OCI-LY3 (cell line): ENCODE results near the gene OR8G5.
"Not testable (repeated sequence)": the region's sequence is repeated elsewhere in the genome, so short reads cannot be mapped to it uniquely, and the experiment has no call there.

ENCODE experiments used
- H2AFZ ChIP-seq: fragments of 200-600, 300-600 bp; shearing (Covaris generic); 2 replicates; pipeline ENCODE4 v1.6.0; 2014; ENCODE audit warnings: antibody characterized with exemption, low read depth, low read length
- H3K27ac ChIP-seq: fragments of 200-600, 300-600 bp; sonication (generic); 2 replicates; pipeline ENCODE4 v1.5.1; 2014; ENCODE audit warnings: mild to moderate bottlenecking, low read length, moderate library complexity, mixed read lengths
- H3K27me3 ChIP-seq: fragments of 200-600, 300-600 bp; sonication (generic); 2 replicates; pipeline ENCODE4 v1.6.1; 2014; ENCODE audit warnings: low read depth, low read length, mixed read lengths
- H3K36me3 ChIP-seq: fragments of 200-600, 300-600 bp; sonication (generic); replicated peaks from 2 replicates; pipeline ENCODE3; 2014; ENCODE audit warnings: low read depth, low read length, mixed read lengths
- H3K4me1 ChIP-seq: fragments of 300-600, 200-600 bp; sonication (generic); 2 replicates; pipeline ENCODE4 v1.6.1; 2014; ENCODE audit warnings: low read length, mixed read lengths
- H3K4me2 ChIP-seq: fragments of 200-600, 300-600 bp; sonication (generic); 2 replicates; pipeline ENCODE4 v1.6.1; 2014; ENCODE audit warnings: low read length, mixed read lengths
- H3K4me3 ChIP-seq: fragments of 300-600, 200-600 bp; sonication (generic); 2 replicates; pipeline ENCODE4 v1.5.1; 2014; ENCODE audit warnings: antibody characterized with exemption, mild to moderate bottlenecking, low read length, moderate library complexity
- H3K79me2 ChIP-seq: fragments of 300-600, 200-600 bp; shearing (Covaris generic); 2 replicates; pipeline ENCODE4 v1.6.1; 2014; ENCODE audit warnings: mild to moderate bottlenecking, low read length, mixed read lengths
- H3K9ac ChIP-seq: fragments of 300-600, 200-600 bp; shearing (Covaris generic); 2 replicates; pipeline ENCODE4 v1.6.0; 2014; ENCODE audit warnings: mild to moderate bottlenecking, low read length, moderate library complexity
- H3K9me3 ChIP-seq: fragments of 200-600, 300-600 bp; shearing (Covaris generic); 2 replicates; pipeline ENCODE4 v1.6.1; 2014; ENCODE audit warnings: low read length, mixed read lengths; ENCODE audit not compliant: insufficient read depth
- H4K20me1 ChIP-seq: fragments of 200-600, 300-600 bp; sonication (generic); 2 replicates; pipeline ENCODE4 v1.6.1; 2016; ENCODE audit warnings: low read length, mixed read lengths; ENCODE audit not compliant: insufficient read depth
- CTCF ChIP-seq: fragments of 200-600, 300-600 bp; sonication (generic); IDR thresholded peaks from 2 replicates; pipeline ENCODE4 v1.5.1; 2014; ENCODE audit warnings: antibody characterized with exemption, low read length, low read depth
- EZH2phosphoT487 ChIP-seq: fragments of 200-600 bp; shearing (Covaris generic); IDR thresholded peaks from 2 replicates; pipeline ENCODE4 v1.6.1; 2018; ENCODE audit warnings: antibody characterized with exemption, mixed run types, low read depth

OR8G5 gene

GRCh38 chr11:124225471-124225870 is 30.7 kb upstream of the OR8G5 start:
- Histone ChIP-seq H3K79me2 (no peaks in the 10 kb centered on the region), H3K27me3 (0 out of 2 replicates have a peak, but pooled peaks cover 3% of the 10 kb centered on the region), H3K4me1 (peaks cover 6% of the 10 kb centered on the region), H3K4me2 (no peak overlapping the region), H3K9me3 (no peaks in the 10 kb centered on the region), H3K27ac (no peak overlapping the region), H3K36me3 (no peaks in the 10 kb centered on the region), H2AFZ (no peak overlapping the region), H4K20me1 (no peaks in the 10 kb centered on the region), H3K9ac (no peak overlapping the region), H3K4me3 (no peak overlapping the region)
- TF ChIP-seq EZH2phosphoT487 (no peak), CTCF (no peak)

- H3K4me1 ChIP-seq, result no peaks in the 10 kb centered on the region
- H4K20me1 ChIP-seq, result no peaks in the 10 kb centered on the region
- TF ChIP-seq EZH2phosphoT487 (no peak), CTCF (no peak)
- no peaks in the 10 kb centered on the region for H3K36me3 ChIP-seq
- H3K27ac ChIP-seq, result no peak overlapping the region
- H3K4me2 ChIP-seq, result no peak overlapping the region
- H3K79me2 ChIP-seq, result no peaks in the 10 kb centered on the region
- no peak overlapping the region for H3K9ac ChIP-seq
- H3K9me3 ChIP-seq, result no peaks in the 10 kb centered on the region
- no peak overlapping the region for H3K4me3 ChIP-seq
- H2AFZ ChIP-seq, result no peak overlapping the region
- H3K27me3 ChIP-seq, result 0 out of 2 replicates have a peak, but pooled peaks cover 4% of the 10 kb centered on the region
Observed at GRCh38 chr11:124233376-124233775, 22.8 kb upstream of the OR8G5 start.

- Histone ChIP-seq H2AFZ (no peak overlapping the region), H4K20me1 (no peaks in the 10 kb centered on the region), H3K27ac (no peak overlapping the region), H3K27me3 (no peaks in the 10 kb centered on the region), H3K4me1 (no peaks in the 10 kb centered on the region), H3K36me3 (no peaks in the 10 kb centered on the region), H3K9me3 (no peaks in the 10 kb centered on the region), H3K79me2 (no peaks in the 10 kb centered on the region), H3K4me3 (no peak overlapping the region), H3K4me2 (no peak overlapping the region), H3K9ac (no peak overlapping the region)
- TF ChIP-seq EZH2phosphoT487 (no peak), CTCF (no peak)
Observed at GRCh38 chr11:124238512-124238911, 17.7 kb upstream of the OR8G5 start.

GRCh38 chr11:124240621-124241397 is 15.4 kb upstream of the OR8G5 start, which contains the start of gene OR8G1:
Gene OR8G1 (plus strand): TSS chr11:124241095. CDS start chr11:124249676, 8,581 bp downstream.
- Histone ChIP-seq H3K27me3 (no peaks in the 10 kb centered on the region), H3K36me3 (no peaks in the 10 kb centered on the region), H3K9me3 (no peaks in the 10 kb centered on the region), H3K4me2 (no peak within 1 kb of the TSS), H3K9ac (no peak within 1 kb of the TSS), H3K79me2 (no peaks in the 10 kb centered on the region), H3K4me1 (no peaks in the 10 kb centered on the region), H3K4me3 (no peak within 1 kb of the TSS), H3K27ac (no peak within 1 kb of the TSS), H4K20me1 (no peaks in the 10 kb centered on the region), H2AFZ (no peak within 1 kb of the TSS)
- no peak for TF ChIP-seq EZH2phosphoT487
- no peak for TF ChIP-seq CTCF

- not testable (repeated sequence) for H3K27me3 ChIP-seq, H3K27ac ChIP-seq, H3K9me3 ChIP-seq, H4K20me1 ChIP-seq, H3K4me3 ChIP-seq, H3K79me2 ChIP-seq, H3K36me3 ChIP-seq, H3K4me1 ChIP-seq, H3K4me2 ChIP-seq, H3K9ac ChIP-seq, H2AFZ ChIP-seq
Observed at GRCh38 chr11:124249869-124250268, 6.3 kb upstream of the OR8G5 start.

- not testable (repeated sequence) for H2AFZ ChIP-seq, H3K4me1 ChIP-seq, H3K27me3 ChIP-seq, H3K4me3 ChIP-seq, H3K9me3 ChIP-seq, H3K79me2 ChIP-seq, H4K20me1 ChIP-seq, H3K27ac ChIP-seq, H3K9ac ChIP-seq, H3K36me3 ChIP-seq, H3K4me2 ChIP-seq
Observed at GRCh38 chr11:124265041-124265440, 8.9 kb downstream of the OR8G5 start.
